HT1080 (cell line): ENCODE data around the gene SOX21. TPM values are rescaled to one million over a fixed set of nuclear protein-coding genes. Genes with fewer than 3 reads are reported as not detected.
"Not testable (repeated sequence)": the region's sequence is repeated elsewhere in the genome, so short reads cannot be mapped to it uniquely, and the experiment has no call there.

Source experiments
- DNase-seq: peaks from one replicate; pipeline ENCODE4 v3.0.0-alpha.2; 2015; ENCODE audit warnings: low read depth
- polyA plus RNA-seq, 2 experiments: library from polyadenylated mRNA; depleted of rRNA; stranded (reverse); fragments of >200 nt; gene quantifications; 2 replicates each; pipeline ENCODE4 v1.2.3, GENCODE V29; 2015
- total RNA-seq: library from RNA; depleted of rRNA; stranded (reverse); fragments of >200 nt; shearing (Covaris generic); gene quantifications from 2 replicates; pipeline ENCODE4 v1.2.3, GENCODE V29; 2014; rRNA removed

Gene SOX21
- 0.03 and 0.30 TPM in 2 replicates for total RNA-seq
- polyA plus RNA-seq (2015; cell fraction: cytosol; rRNA removed) = 3.5 TPM in 2 replicates
- polyA plus RNA-seq (2015; cell fraction: nucleus; rRNA removed) = 3.3 and 4.1 TPM in 2 replicates

DNA sequence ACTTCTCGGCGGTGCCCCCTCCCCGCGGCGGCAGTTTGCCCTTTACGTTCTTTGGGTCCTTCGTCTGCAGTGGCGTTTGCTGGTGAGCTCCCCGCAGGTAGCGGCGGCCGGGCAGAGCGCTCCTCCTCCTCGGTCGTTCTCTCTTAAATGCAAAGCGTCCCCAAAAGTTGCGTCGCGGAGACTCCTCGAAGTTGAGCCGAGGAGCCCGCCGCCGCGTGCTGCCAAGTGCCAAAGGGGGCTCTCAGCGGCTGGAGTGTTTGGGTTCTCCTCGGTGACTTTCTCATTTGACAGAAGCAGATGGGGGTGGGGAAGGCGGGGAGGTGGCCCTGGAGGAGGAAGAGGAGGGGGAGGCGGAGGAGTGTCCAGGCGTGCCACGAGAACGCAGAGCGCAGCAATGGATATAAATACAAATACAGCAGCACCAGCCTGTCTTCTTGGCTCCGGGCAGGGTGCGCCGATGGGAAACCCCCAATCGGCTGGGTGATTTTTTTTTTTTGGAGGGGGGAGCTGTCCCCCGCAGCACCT is at the start of gene SOX21:
Gene SOX21 (minus strand): TSS at position 259 of the 525 bp plus-strand sequence. CDS start 496 bp downstream, outside the sequence.
- DNase-seq = no peak

GRCh38 chr13:94761407-94761806 is 49.1 kb upstream of the SOX21 start:
- no peak for DNase-seq

GRCh38 chr13:94759120-94759728 is 46.9 kb upstream of the SOX21 start:
- no peak for DNase-seq

DNA sequence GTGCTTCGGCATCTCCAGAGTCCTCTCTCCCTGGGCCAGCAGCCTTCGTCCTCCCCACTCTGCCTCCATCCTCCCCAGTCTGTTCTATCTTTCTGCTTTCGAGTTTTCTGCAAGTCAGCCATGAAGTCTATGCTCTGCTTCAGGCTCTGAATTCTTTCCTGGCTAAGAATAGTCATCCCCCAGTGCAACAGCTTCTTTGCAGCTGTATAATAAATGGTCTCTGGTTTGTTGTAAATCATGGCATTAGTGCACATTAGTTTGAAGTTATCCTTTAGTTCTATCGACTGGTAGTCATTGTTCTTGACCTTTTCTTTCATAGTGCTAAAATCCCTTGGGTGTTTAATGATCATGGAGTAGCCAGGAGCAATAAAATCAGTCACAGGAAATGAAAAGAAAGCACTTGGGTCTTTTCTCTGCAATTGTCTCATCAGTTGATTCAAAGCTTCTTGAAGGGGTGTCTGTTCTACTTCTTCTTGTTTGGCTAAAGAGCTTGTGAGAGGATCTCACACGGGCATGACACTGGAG is 46.2 kb upstream of the SOX21 start:
- no peak for DNase-seq

GRCh38 chr13:94753327-94753726 is 41.0 kb upstream of the SOX21 start:
- no peak for DNase-seq

DNA sequence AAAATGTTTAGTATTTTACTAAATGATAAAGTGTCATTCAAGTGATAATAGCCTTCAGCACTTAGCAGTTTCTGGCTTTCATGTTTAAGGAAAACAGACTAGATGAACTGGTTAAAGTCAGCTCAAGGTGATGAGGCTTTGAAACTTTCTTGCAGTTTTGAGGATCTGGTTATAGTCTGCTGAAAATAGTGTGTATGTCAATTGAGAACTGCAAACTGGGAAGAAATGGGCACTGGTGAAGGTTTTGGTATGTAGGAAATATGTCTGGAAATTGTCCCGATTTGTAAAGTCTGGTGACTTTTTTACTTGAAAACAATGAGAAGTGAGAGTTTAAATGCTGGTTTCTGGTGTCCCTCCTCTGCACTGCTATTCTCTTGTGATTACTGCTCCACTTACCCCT is 36.8 kb upstream of the SOX21 start:
- no peak for DNase-seq

- no peak for DNase-seq
Observed at GRCh38 chr13:94739235-94739634, 26.9 kb upstream of the SOX21 start.

GRCh38 chr13:94731028-94731427 is 18.7 kb upstream of the SOX21 start:
- no peak for DNase-seq

- not testable (repeated sequence) for DNase-seq
Observed at GRCh38 chr13:94729941-94730340, 17.6 kb upstream of the SOX21 start.

DNA sequence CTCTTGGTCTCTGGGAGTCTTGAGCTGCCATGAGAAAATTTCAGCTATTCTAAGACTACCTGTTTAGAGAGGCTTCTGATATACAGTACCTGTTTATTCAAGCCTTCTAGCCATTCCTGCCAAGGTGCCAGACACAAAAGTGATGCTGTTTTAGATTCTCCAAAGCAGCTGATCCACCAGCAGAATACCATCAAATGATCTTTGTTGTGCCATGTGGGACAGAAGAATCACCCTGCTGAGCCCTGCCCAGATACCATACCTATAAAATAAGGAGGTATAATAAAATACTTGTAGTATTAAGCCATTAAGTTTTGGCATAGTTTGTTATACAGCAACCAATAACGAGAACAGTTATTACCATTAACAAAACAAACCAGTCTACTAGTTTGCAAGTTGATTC is 14.1 kb upstream of the SOX21 start:
- no peak for DNase-seq

- DNase-seq = no peak
Observed at GRCh38 chr13:94722609-94723345, 10.4 kb upstream of the SOX21 start.

DNA sequence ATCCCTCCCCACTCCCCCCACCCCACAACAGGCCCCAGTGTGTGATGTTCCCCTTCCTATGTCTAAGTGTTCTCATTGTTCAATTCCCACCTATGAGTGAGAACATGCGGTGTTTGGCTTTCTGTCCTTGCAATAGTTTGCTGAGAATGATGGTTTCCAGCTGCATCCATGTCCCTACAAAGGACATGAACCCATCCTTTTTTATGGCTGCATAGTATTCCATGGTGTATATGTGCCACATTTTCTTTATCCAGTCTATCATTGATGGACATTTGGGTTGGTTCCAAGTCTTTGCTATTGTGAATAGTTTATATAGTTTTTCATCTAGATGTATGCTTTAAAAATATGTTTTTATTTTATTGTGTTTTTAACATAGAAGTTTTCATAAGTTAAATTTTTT is 6.4 kb upstream of the SOX21 start:
- not testable (repeated sequence) for DNase-seq

- DNase-seq = no peak
Observed at GRCh38 chr13:94717916-94718315, 5.6 kb upstream of the SOX21 start.

DNA sequence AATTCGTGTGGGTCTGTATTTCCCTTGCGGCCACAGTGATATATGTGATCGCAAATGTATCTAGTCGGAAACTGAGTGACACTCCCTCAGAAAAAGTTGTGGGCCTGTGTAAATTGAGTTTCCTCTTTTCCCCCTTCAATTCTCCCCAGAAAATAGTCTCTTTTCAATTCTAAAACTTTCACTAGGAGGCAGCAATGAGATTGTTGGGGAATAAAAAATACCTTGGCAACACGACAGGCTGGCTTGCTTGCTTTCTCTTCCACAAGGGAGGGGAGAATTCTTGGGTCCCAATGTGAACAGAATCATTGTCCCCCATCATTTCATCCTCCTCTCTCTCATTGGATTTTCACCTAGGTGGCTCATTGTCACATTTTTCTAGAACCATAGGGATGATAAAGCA is 3.7 kb upstream of the SOX21 start:
- DNase-seq = no peak

DNA sequence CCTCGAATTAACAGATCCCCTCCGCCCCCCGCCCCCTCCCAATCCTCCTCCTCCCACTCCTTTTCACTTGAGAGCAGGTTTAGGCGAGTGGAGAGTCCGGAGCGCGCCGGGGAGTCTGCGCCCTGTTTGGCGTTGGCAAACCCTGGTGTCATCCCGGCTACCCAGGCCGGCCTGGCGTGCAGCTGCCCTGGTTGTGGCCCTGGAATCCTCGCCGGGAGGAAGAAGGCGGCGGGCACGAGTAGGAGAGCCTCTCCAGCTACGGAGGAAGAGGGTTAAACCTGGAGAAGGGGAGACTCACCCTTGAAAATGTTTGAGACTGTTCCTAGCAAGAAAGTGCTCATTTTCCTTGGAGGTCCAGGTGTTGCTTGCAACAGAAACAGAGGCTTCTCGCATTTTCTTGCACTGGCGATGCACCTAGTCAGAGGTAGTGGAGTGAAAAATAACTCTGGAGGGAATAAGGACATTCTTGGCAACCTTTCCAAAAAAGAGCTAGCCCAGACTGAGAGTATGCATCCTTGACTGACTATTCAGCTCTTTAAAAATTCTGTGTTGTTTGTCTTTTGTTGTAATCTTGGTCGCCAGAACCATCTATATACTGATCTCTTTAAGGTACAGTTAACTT is 1.3 kb upstream of the SOX21 start:
- DNase-seq = no peak

DNA sequence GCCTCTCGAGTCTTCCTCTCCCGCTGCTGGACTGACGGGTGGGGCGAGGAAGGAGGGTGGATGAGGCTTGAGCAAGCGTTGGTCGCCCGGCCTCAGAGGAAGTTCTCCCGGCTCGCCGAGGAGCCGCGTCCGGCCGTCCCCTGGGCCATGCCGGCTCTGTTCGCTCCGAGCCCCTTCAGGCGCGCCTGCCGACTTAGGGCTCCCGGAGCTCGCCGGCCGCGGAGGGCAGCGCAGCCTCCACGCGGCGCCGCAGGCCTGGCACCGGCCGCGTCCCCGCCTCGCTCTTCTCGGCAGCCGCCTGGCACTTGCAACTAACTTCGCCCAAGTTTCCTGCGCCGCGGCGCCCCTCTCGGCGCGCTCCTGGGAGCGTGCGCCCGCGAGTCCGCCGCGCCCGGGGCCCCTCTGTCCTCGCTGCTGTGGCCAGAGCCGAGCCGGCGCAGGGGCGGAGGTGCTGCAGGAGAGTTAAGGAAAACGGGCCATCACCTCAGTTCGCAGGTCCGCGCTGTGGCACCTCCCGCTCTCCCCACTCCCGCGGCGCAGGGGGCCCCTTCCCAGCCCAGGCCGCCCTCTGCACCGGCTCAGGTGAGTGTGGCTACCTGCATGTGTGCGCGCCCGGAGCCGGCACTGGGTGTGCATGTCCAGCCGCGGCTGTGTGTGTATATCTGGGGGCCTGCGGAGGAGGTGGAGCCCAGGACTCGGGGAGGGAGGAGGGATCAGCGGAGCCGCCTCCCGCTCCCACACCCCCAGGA is 641 bp upstream of the SOX21 start:
- peak; percentile 23 for DNase-seq

- no peak for DNase-seq
Observed at GRCh38 chr13:94711561-94712286, 621 bp downstream of the SOX21 start.

GRCh38 chr13:94710881-94711560 is 1.3 kb downstream of the SOX21 start:
- no peak for DNase-seq

GRCh38 chr13:94710065-94710781 is 2.1 kb downstream of the SOX21 start:
- no peak for DNase-seq
